Stomach (tissue), 9 donors: ENCODE results near the gene ACACA. TPM values are rescaled to one million over a fixed set of nuclear protein-coding genes. Genes with fewer than 3 reads are reported as not detected.

Source experiments
- DNase-seq, 2 donors: peaks; one replicate each; pipeline versions ENCODE4 v3.0.0 to v3.0.0-alpha.2; 2013 to 2019
- H3K27ac ChIP-seq, 5 donors: fragments of 200-600 bp in 4 of 5; sonication (generic) in 4 of 5; one replicate each; pipeline ENCODE4 v1.5.1; 2013 to 2019; ENCODE audit warnings: mild to moderate bottlenecking in 1 of 5, moderate library complexity in 1 of 5
- H3K27me3 ChIP-seq, 3 donors: fragments of 200-600 bp; sonication (generic); one replicate each; pipeline ENCODE4 v1.5.1; 2017 to 2019; ENCODE audit warnings: mixed run types in 1 of 3
- H3K36me3 ChIP-seq, 4 donors: fragments of 200-600 bp; sonication (generic); 1 replicate in 3 of 4; 2 replicates in 1 of 4; pipeline ENCODE4 v1.5.1; 2016 to 2019
- H3K4me1 ChIP-seq, 4 donors: fragments of 200-600 bp; sonication (generic); one replicate each; pipeline ENCODE4 v1.5.1; 2016 to 2019
- H3K4me3 ChIP-seq, 4 donors: fragments of 200-600 bp; sonication (generic) in 3 of 4; one replicate each; pipeline ENCODE4 v1.5.1; 2016 to 2019; ENCODE audit warnings: mild to moderate bottlenecking in 1 of 4
- H3K9me3 ChIP-seq, 4 donors: fragments of 200-600 bp; sonication (generic); one replicate each; pipeline ENCODE4 v1.5.1; 2016 to 2019
- EP300 ChIP-seq: sonication (generic); formaldehyde crosslinking; IDR thresholded peaks from one replicate; pipeline ENCODE4 v1.6.1; 2017; ENCODE audit warnings: antibody characterized with exemption
- POLR2A ChIP-seq, 4 donors: fragments of 450-650 bp; IDR thresholded peaks; one replicate each; pipeline ENCODE4 v1.6.1; 2016; ENCODE audit warnings: antibody characterized with exemption in 4 of 4, control low read depth in 2 of 4, mild to moderate bottlenecking in 1 of 4, moderate library complexity in 1 of 4
- POLR2AphosphoS5 ChIP-seq, 3 donors: sonication (generic); formaldehyde crosslinking; IDR thresholded peaks; one replicate each; pipeline ENCODE4 v1.6.1; 2016; ENCODE audit warnings: antibody characterized with exemption in 3 of 3
- WGBS, 5 donors: extraction: QIAGEN DNeasy Blood & Tissue Kit in 3 of 5; methylation state at CpG; one replicate each; pipeline versions ENCODE4 v1.1.5 to v1.1.7; 2013 to 2018; 5-methylcytosine and 5-hydroxymethylcytosine counted together
- intact Hi-C: fragments of 100-400 bp; cut with DNase I; formaldehyde crosslinking; loops from one replicate; pipeline ENCODE4 v1.15.1; 2023; ENCODE audit warnings: low total_unique reads
- polyA plus RNA-seq, 3 donors: library from polyadenylated mRNA; stranded (reverse); fragments of 200-250 nt; gene quantifications; one replicate each; pipeline ENCODE4 v1.2.3, GENCODE V29; 2013
- total RNA-seq, 5 donors: library from RNA; depleted of rRNA; stranded (reverse); fragments of >200 nt; gene quantifications; one replicate each; pipeline versions ENCODE4 v1.1.0 to v1.2.3, GENCODE V29; 2014 to 2016
- TF ChIP-seq, protein P1 (sequence below), 7 experiments: fragments of 450-650 bp in 4 of 7; fragments of 200-600 bp in 3 of 7; sonication (generic) in 3 of 7; IDR thresholded peaks; one replicate each; pipeline ENCODE4 v1.5.1; 2016 to 2019; ENCODE audit warnings: antibody characterized with exemption in 7 of 7, control low read depth in 2 of 7, mild to moderate bottlenecking in 1 of 7
- donor health status: healthy with polysubstance abuse.
- donor health status: Bipolar disorder and iron deficiency.
- donor health status: healthy.

Gene ACACA
- total and polyA plus RNA-seq, 8 donors: 9.9 to 59.8 (median 27.7) TPM

DNA sequence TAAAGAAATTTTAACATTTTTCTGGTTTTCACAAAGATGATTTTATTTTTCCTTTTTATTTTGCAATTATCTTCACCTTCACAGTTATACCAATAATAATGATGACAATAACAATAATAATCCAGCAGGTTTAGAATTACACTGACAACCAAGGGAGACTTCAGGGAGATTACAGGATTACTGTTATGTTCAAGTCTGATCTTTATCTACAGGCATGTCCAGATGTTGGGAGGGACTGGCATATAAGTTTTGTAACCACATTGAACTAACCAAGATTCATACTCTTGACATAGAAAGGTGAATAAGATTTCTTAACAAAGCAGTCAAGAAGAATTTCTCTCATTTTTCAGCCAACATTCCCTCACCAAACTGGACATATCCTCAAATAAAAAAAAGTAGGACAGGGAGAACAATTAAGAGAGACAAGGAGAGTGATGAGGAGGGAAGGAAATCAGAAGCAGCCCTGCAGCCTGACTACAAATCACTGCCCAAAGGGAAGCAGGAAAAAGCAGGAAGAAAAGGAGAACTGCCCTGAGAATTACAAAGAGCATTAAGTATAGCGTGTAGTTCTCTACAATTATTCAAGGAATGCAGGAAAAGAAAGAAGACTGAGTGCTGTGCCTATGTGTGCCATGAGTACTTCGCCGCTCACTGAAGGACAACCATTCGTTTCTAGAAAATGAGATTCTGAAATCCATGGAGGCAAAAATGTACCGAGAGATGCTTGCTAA, 186.6 kb downstream of the ACACA start:
- 89 to 94% (median 92%) methylated on average over 5 of the region's 5 CpGs for WGBS, 5 donors
- peaks cover 0 to 78% (median 65%) of the 10 kb centered on the region in 4 donors for H3K36me3 ChIP-seq
- H3K4me1 ChIP-seq: no peaks in the 10 kb centered on the region
- no peak for TF ChIP-seq POLR2AphosphoS5 (IDR thresholded peaks at IDR 0.05)
- no peak for TF ChIP-seq EP300
- TF ChIP-seq, protein P1, sequence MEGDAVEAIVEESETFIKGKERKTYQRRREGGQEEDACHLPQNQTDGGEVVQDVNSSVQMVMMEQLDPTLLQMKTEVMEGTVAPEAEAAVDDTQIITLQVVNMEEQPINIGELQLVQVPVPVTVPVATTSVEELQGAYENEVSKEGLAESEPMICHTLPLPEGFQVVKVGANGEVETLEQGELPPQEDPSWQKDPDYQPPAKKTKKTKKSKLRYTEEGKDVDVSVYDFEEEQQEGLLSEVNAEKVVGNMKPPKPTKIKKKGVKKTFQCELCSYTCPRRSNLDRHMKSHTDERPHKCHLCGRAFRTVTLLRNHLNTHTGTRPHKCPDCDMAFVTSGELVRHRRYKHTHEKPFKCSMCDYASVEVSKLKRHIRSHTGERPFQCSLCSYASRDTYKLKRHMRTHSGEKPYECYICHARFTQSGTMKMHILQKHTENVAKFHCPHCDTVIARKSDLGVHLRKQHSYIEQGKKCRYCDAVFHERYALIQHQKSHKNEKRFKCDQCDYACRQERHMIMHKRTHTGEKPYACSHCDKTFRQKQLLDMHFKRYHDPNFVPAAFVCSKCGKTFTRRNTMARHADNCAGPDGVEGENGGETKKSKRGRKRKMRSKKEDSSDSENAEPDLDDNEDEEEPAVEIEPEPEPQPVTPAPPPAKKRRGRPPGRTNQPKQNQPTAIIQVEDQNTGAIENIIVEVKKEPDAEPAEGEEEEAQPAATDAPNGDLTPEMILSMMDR (IDR thresholded peaks at IDR 0.05): no peak
- TF ChIP-seq POLR2A (IDR thresholded peaks at IDR 0.05): no peak
- intact Hi-C loops: no loop called here
- no peaks in the 10 kb centered on the region for H3K27me3 ChIP-seq
- no peaks in the 10 kb centered on the region for H3K9me3 ChIP-seq
- no peak overlapping the region for H3K27ac ChIP-seq
- no peak overlapping the region for H3K4me3 ChIP-seq
- DNase-seq: no peak

DNA sequence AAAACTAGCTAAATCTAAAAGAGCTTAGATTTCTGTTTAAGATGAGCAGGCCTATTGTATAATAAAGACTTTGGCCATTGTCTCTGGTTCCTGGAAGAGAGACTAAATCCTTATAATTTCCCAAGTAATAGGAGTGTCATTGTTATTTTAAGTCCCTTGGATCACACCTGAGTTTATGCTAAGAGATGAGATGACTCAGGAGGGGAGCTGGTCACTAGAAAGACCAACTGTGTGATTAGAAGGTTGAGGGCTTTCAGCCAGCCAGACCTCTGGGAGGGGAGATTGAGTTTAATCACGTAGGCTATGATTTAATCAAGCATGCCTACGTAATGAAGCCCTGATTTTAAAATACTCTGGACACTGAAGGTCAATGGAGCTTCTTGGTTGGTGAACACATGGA, 187.8 kb downstream of the ACACA start:
- intact Hi-C loops: no loop called here
- no peak overlapping the region for H3K27ac ChIP-seq
- no peaks in the 10 kb centered on the region for H3K27me3 ChIP-seq
- H3K4me3 ChIP-seq: no peak overlapping the region
- no peak for DNase-seq
- WGBS, 5 donors: 66 to 92% (median 79%) methylated on average over 2 of the region's 2 CpGs
- H3K4me1 ChIP-seq: no peaks in the 10 kb centered on the region
- peaks cover 0 to 77% (median 61%) of the 10 kb centered on the region in 4 donors for H3K36me3 ChIP-seq
- TF ChIP-seq, protein P1 (IDR thresholded peaks at IDR 0.05): no peak
- TF ChIP-seq POLR2A (IDR thresholded peaks at IDR 0.05): no peak
- no peak for TF ChIP-seq EP300
- TF ChIP-seq POLR2AphosphoS5 (IDR thresholded peaks at IDR 0.05): no peak
- H3K9me3 ChIP-seq: no peaks in the 10 kb centered on the region

DNA sequence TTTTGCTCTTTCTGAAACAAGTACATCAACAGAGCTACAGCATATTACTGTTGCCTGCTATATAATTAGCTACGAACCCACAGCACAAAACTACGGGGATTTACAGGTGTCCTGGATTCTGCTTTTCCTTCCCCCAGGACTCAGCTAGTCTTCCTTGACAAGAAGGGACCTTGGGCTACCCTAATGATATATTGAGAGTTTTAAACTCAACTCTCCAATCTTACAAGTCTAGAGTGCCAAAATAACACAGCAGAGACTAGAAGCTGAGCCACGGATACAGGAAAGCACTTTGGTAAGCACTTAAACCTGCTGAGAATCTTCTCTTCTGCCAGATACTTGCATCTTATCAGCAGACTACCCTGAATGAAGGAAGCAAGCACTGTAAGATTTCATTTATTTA, 192.2 kb downstream of the ACACA start:
- peaks cover 0 to 57% (median 34%) of the 10 kb centered on the region in 4 donors for H3K36me3 ChIP-seq
- H3K27ac ChIP-seq: no peak overlapping the region
- DNase-seq: no peak
- intact Hi-C loops: no loop called here
- WGBS, 5 donors: 84 to 96% (median 90%) methylated on average over 3 of the region's 3 CpGs
- H3K9me3 ChIP-seq: no peaks in the 10 kb centered on the region
- TF ChIP-seq POLR2A (IDR thresholded peaks at IDR 0.05) (no peak), EP300 (no peak), POLR2AphosphoS5 (IDR thresholded peaks at IDR 0.05) (no peak)
- TF ChIP-seq, protein P1 (IDR thresholded peaks at IDR 0.05): no peak
- H3K4me1 ChIP-seq: no peaks in the 10 kb centered on the region
- no peak overlapping the region for H3K4me3 ChIP-seq
- H3K27me3 ChIP-seq: no peaks in the 10 kb centered on the region

DNA sequence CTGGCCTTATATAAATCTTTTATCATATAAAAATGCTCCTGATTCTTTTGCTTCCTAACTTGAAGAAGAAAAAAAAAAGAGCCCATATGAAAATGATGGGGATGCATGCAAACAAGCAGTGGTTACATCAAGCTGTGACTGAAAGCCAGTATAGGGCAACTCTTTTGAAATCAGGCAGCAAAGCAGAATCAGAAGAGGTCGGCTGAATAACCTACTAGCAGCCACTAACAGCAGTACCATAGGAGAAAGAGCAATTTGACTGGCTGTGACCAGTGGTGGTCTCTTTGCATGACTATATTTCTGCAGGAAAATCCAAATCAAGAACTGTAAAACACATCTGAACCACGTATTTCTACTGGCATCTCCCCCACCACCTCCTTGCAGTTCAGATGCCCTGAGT, 192.7 kb downstream of the ACACA start:
- Histone ChIP-seq H3K4me3 (no peak overlapping the region), H3K4me1 (no peaks in the 10 kb centered on the region), H3K27ac (no peak overlapping the region), H3K27me3 (no peaks in the 10 kb centered on the region), H3K36me3 (peaks cover 0 to 52% (median 31%) of the 10 kb centered on the region in 4 donors), H3K9me3 (no peaks in the 10 kb centered on the region)
- no peak for DNase-seq
- no peak for TF ChIP-seq POLR2A (IDR thresholded peaks at IDR 0.05)
- intact Hi-C loops: no loop called here
- 83 to 95% (median 88%) methylated on average over 2 of the region's 2 CpGs for WGBS, 5 donors

DNA sequence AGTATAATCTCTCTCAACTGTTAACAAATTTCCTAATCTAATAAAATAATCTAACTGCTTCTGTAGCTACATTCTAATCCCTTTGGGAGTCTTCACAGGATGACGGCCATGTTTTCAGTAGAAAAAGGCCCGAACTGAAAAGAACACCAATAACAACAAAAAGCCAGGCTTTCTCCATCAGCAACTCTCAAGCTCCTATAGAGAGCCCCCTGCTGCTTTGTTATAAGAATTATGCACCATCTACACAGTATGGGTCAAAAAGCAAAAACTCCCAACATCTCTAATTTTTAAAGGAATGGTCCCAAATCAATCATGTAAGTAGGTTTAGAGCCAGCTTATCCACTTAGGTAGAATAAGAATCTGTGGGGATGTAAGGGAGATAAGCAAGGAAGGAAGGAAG, 194.5 kb downstream of the ACACA start:
- H3K36me3 ChIP-seq: peaks cover 4 to 56% (median 40%) of the 10 kb centered on the region in 4 donors
- DNase-seq: no peak
- 78 to 92% (median 87%) methylated on average over 2 of the region's 2 CpGs for WGBS, 5 donors
- no peak overlapping the region for H3K27ac ChIP-seq
- TF ChIP-seq POLR2A (IDR thresholded peaks at IDR 0.05) (no peak), EP300 (no peak), POLR2AphosphoS5 (IDR thresholded peaks at IDR 0.05) (no peak)
- TF ChIP-seq, protein P1 (IDR thresholded peaks at IDR 0.05): no peak
- H3K27me3 ChIP-seq: no peaks in the 10 kb centered on the region
- H3K9me3 ChIP-seq: no peaks in the 10 kb centered on the region
- no peak overlapping the region for H3K4me3 ChIP-seq
- intact Hi-C loops: no loop called here
- H3K4me1 ChIP-seq: no peaks in the 10 kb centered on the region
